HepG2 (cell line): Measurements from ENCODE around the gene ELP5. TPM values are rescaled to one million over a fixed set of nuclear protein-coding genes. Genes with fewer than 3 reads are reported as not detected.

ENCODE experiments used
- CEBPB ChIP-seq: IDR thresholded peaks from 2 replicates; pipeline ENCODE4 v1.6.1; 2011; ENCODE audit warnings: low read depth, low read length, improper control_type of control experiment, borderline replicate concordance
- CSRNP2 ChIP-seq: sonication (generic); formaldehyde crosslinking; conservative IDR thresholded peaks from 2 replicates; pipeline ENCODE4 v1.8.0; 2022; ENCODE audit warnings: low read depth, missing genetic modification reagents
- HNRNPH1 ChIP-seq: fragments of 200-400 bp; formaldehyde crosslinking; optimal IDR thresholded peaks from 2 replicates; pipeline ENCODE3; 2017; ENCODE audit warnings: mild to moderate bottlenecking, low read depth, low read length
- HOXA5 ChIP-seq: sonication (generic); formaldehyde crosslinking; IDR thresholded peaks from 2 replicates; pipeline ENCODE4 v1.4.0; 2020; ENCODE audit warnings: missing genetic modification reagents
- KDM5A ChIP-seq: fragments of 200-600 bp; sonication (generic); IDR thresholded peaks from 2 replicates; pipeline ENCODE4 v1.7.0; 2018; ENCODE audit warnings: antibody characterized with exemption, mild to moderate bottlenecking, low read length, borderline replicate concordance
- KDM6A ChIP-seq: IDR thresholded peaks from 2 replicates; pipeline ENCODE4 v1.6.1; 2016; ENCODE audit warnings: low read depth
- MTA3 ChIP-seq: sonication (generic); formaldehyde crosslinking; IDR thresholded peaks from 2 replicates; pipeline ENCODE4 v1.4.0; 2020; ENCODE audit warnings: missing genetic modification reagents
- NCOA1 ChIP-seq: sonication (generic); formaldehyde crosslinking; IDR thresholded peaks from 2 replicates; pipeline ENCODE4 v1.9.0; 2021; ENCODE audit warnings: missing genetic modification reagents
- NFE2L2 ChIP-seq: fragments of 150-350 bp; IDR thresholded peaks from 2 replicates; pipeline ENCODE4 v1.6.1; 2014; ENCODE audit warnings: low read length
- RCOR2 ChIP-seq: IDR thresholded peaks from 2 replicates; pipeline ENCODE4 v1.6.1; 2016; ENCODE audit warnings: missing biosample characterization, missing genetic modification reagents
- REST ChIP-seq, 2 experiments: IDR thresholded peaks; 2 replicates each; pipeline ENCODE4 v1.6.1; 2011 to 2012; ENCODE audit warnings: low read length in 2 of 2, borderline replicate concordance in 1 of 2, low read depth in 1 of 2, mild to moderate bottlenecking in 1 of 2, moderate library complexity in 1 of 2
- RXRB ChIP-seq: IDR thresholded peaks from 2 replicates; pipeline ENCODE4 v1.6.1; 2016; ENCODE audit warnings: borderline replicate concordance, missing genetic modification reagents, missing compliant biosample characterization
- ZGPAT ChIP-seq: IDR thresholded peaks from 2 replicates; pipeline ENCODE4 v1.6.1; 2016; ENCODE audit warnings: mild to moderate bottlenecking
- ZKSCAN5 ChIP-seq: sonication (generic); formaldehyde crosslinking; IDR thresholded peaks from 2 replicates; pipeline ENCODE4 v1.5.1; 2020; ENCODE audit warnings: mild to moderate bottlenecking, missing genetic modification reagents
- ZNF282 ChIP-seq: fragments of 450-650 bp; IDR thresholded peaks from 2 replicates; pipeline ENCODE4 v1.6.1; 2018; ENCODE audit not compliant: partially characterized antibody
- ZNF558 ChIP-seq: sonication (generic); formaldehyde crosslinking; IDR thresholded peaks from 2 replicates; pipeline ENCODE4 v1.9.0; 2022; ENCODE audit warnings: mild to moderate bottlenecking, missing genetic modification reagents, borderline replicate concordance
- polyA plus RNA-seq, 8 experiments: library from polyadenylated mRNA; depleted of rRNA in 3 of 8; stranded (reverse) in 7 of 8; unstranded in 1 of 8; fragments of >200 nt; fragmentation: Illumina TruSeq in 4 of 8; extraction: Trizol in 4 of 8; gene quantifications; 2 replicates each; pipeline versions ENCODE4 v1.2.1 to v1.2.3, GENCODE V29; 2011 to 2016; ENCODE audit warnings: low read depth in 4 of 8, missing spikeins in 1 of 8, mixed read lengths in 1 of 8; ENCODE audit not compliant: insufficient read depth in 1 of 8
- total RNA-seq, 5 experiments: library from RNA; depleted of rRNA; stranded (reverse); fragments of >200 nt; fragmentation: Illumina TruSeq; extraction: Trizol; gene quantifications; 2 replicates each; pipeline ENCODE4 v1.2.3, GENCODE V29; 2016; ENCODE audit warnings: low read depth in 1 of 5
- TF ChIP-seq, protein P1 (sequence below): sonication (generic); formaldehyde crosslinking; IDR thresholded peaks from 2 replicates; pipeline ENCODE4 v1.4.0; 2020; ENCODE audit warnings: missing genetic modification reagents, borderline replicate concordance
- TF ChIP-seq, protein P2 (sequence below): sonication (generic); formaldehyde crosslinking; IDR thresholded peaks from 2 replicates; pipeline ENCODE4 v1.8.1; 2023; ENCODE audit warnings: mild to moderate bottlenecking, missing genetic modification reagents

ELP5 gene
- total and polyA plus RNA-seq, 2 of the 13 experiments (the other 11 are each of a cell fraction or from before 2014, with no cell fraction given): 67.6 to 69.8 TPM

DNA sequence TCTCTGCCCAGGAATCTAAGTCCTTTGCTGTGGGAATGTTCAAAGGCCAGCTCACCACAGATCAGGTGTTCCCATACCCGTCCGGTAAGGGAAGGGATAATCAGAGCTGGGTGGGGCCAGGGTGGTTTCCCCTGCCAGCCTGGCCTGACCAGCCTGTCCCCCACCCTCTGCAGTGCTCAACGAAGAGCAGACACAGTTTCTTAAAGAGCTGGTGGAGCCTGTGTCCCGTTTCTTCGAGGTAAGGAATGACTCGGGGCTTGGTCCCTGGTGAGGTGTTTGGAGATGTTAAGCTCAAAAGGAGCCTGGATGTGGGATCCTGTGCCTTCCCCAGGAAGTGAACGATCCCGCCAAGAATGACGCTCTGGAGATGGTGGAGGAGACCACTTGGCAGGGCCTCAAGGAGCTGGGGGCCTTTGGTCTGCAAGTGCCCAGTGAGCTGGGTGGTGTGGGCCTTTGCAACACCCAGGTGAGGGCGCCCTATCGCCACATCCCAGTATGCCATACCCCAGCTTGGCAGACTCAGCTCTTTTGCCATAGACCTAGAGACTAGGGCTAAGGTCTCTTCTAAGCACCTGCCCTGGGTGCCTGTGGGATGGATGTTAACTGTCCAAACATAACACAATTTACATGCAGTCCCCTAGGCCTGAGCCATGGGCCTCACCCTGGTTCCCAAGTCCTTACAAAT lies 31.3 kb upstream of the ELP5 start (continued):
- TF ChIP-seq, protein P1, sequence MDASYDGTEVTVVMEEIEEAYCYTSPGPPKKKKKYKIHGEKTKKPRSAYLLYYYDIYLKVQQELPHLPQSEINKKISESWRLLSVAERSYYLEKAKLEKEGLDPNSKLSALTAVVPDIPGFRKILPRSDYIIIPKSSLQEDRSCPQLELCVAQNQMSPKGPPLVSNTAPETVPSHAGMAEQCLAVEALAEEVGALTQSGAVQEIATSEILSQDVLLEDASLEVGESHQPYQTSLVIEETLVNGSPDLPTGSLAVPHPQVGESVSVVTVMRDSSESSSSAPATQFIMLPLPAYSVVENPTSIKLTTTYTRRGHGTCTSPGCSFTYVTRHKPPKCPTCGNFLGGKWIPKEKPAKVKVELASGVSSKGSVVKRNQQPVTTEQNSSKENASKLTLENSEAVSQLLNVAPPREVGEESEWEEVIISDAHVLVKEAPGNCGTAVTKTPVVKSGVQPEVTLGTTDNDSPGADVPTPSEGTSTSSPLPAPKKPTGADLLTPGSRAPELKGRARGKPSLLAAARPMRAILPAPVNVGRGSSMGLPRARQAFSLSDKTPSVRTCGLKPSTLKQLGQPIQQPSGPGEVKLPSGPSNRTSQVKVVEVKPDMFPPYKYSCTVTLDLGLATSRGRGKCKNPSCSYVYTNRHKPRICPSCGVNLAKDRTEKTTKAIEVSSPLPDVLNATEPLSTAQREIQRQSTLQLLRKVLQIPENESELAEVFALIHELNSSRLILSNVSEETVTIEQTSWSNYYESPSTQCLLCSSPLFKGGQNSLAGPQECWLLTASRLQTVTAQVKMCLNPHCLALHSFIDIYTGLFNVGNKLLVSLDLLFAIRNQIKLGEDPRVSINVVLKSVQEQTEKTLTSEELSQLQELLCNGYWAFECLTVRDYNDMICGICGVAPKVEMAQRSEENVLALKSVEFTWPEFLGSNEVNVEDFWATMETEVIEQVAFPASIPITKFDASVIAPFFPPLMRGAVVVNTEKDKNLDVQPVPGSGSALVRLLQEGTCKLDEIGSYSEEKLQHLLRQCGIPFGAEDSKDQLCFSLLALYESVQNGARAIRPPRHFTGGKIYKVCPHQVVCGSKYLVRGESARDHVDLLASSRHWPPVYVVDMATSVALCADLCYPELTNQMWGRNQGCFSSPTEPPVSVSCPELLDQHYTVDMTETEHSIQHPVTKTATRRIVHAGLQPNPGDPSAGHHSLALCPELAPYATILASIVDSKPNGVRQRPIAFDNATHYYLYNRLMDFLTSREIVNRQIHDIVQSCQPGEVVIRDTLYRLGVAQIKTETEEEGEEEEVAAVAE (CRISPR knock-in tag): no peak
- TF ChIP-seq HNRNPH1: peak; percentile 20
- TF ChIP-seq ZKSCAN5 (CRISPR knock-in tag): no peak
- no peak for TF ChIP-seq RXRB
- TF ChIP-seq NCOA1: no peak
- no peak for TF ChIP-seq KDM6A (CRISPR knock-in tag)
- TF ChIP-seq KDM5A: no peak
- TF ChIP-seq RCOR2 (CRISPR knock-in tag): no peak
- no peak for TF ChIP-seq ZNF282
- no peak for TF ChIP-seq CEBPB
- no peak for TF ChIP-seq ZNF558 (CRISPR knock-in tag)
- no peak for TF ChIP-seq NFE2L2
- no peak for TF ChIP-seq ZGPAT (CRISPR knock-in tag)
- no peak for TF ChIP-seq HOXA5 (CRISPR knock-in tag)
- no peak for TF ChIP-seq REST (IDR thresholded peaks at IDR 0.05; ENCODE audit: borderline replicate concordance in 1 of 2, low read depth in 1 of 2, low read length in 2 of 2)
- TF ChIP-seq MTA3: no peak
- TF ChIP-seq CSRNP2 (CRISPR knock-in tag): no peak
- TF ChIP-seq, protein P2, sequence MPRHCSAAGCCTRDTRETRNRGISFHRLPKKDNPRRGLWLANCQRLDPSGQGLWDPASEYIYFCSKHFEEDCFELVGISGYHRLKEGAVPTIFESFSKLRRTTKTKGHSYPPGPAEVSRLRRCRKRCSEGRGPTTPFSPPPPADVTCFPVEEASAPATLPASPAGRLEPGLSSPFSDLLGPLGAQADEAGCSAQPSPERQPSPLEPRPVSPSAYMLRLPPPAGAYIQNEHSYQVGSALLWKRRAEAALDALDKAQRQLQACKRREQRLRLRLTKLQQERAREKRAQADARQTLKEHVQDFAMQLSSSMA (CRISPR knock-in tag): no peak
